K562 (cell line): ENCODE data around the gene ATP13A1. TPM values are rescaled to one million over a fixed set of nuclear protein-coding genes. Genes with fewer than 3 reads are reported as not detected.

Experiments
- CC2D1A ChIP-seq: fragments of 450-650 bp; IDR thresholded peaks from 2 replicates; pipeline ENCODE4 v1.6.1; 2017; ENCODE audit warnings: mild to moderate bottlenecking
- CCNT2 ChIP-seq: IDR thresholded peaks from 2 replicates; pipeline ENCODE4 v1.6.1; 2011; ENCODE audit warnings: borderline replicate concordance, low read depth, mild to moderate bottlenecking, moderate library complexity, mixed read lengths, low read length; ENCODE audit not compliant: insufficient read length; ENCODE audit errors: extremely low read depth
- CREB1 ChIP-seq, 2 experiments: sonication (generic) in 1 of 2; formaldehyde crosslinking in 1 of 2; IDR thresholded peaks; 2 replicates each; pipeline versions ENCODE4 v1.6.1 to v1.8.0; 2012 to 2022; ENCODE audit warnings: inconsistent platforms in 1 of 2, mild to moderate bottlenecking in 1 of 2, missing genetic modification reagents in 1 of 2, moderate library complexity in 1 of 2
- CREM ChIP-seq: IDR thresholded peaks from 2 replicates; pipeline ENCODE4 v1.6.1; 2014; ENCODE audit warnings: antibody characterized with exemption, low read depth
- EGR1 ChIP-seq: fragments of 450-650 bp; conservative IDR thresholded peaks from 2 replicates; pipeline ENCODE4 v1.6.1; 2017; ENCODE audit warnings: mild to moderate bottlenecking
- ESRRB ChIP-seq: fragments of 250-450 bp; sonication (Bioruptor Pico); IDR thresholded peaks from 2 replicates; pipeline ENCODE4 v1.5.0; 2020; ENCODE audit warnings: mild to moderate bottlenecking, moderate library complexity, borderline replicate concordance
- FIP1L1 ChIP-seq: fragments of 200-400 bp; formaldehyde crosslinking; IDR thresholded peaks from 2 replicates; pipeline ENCODE4 v1.6.1; 2018; ENCODE audit warnings: mild to moderate bottlenecking, low read depth, low read length; ENCODE audit not compliant: poor library complexity, severe bottlenecking
- HMG20B ChIP-seq: fragments of 250-450 bp; sonication (Bioruptor Pico); IDR thresholded peaks from 2 replicates; pipeline ENCODE4 v1.5.0; 2021; ENCODE audit warnings: mild to moderate bottlenecking
- HNRNPH1 ChIP-seq: fragments of 200-400 bp; formaldehyde crosslinking; optimal IDR thresholded peaks from 2 replicates; pipeline ENCODE3; 2017; ENCODE audit warnings: low read depth, mild to moderate bottlenecking, low read length, moderate library complexity
- KDM5B ChIP-seq: fragments of 200-600 bp; sonication (generic); IDR thresholded peaks from 2 replicates; pipeline ENCODE4 v1.6.1; 2012; ENCODE audit warnings: low read depth, mild to moderate bottlenecking, moderate library complexity, low read length, control low read depth, inconsistent platforms; ENCODE audit not compliant: insufficient replicate concordance
- NONO ChIP-seq, 2 experiments: fragments of 200-400 bp in 1 of 2; fragments of 450-650 bp in 1 of 2; formaldehyde crosslinking in 1 of 2; IDR thresholded peaks; 2 replicates each; pipeline ENCODE4 v1.6.1; 2017; ENCODE audit warnings: low read depth in 2 of 2, mild to moderate bottlenecking in 2 of 2, moderate library complexity in 2 of 2, low read length in 1 of 2
- NRF1 ChIP-seq, 2 experiments: fragments of 450-650 bp; IDR thresholded peaks in 1 of 2; conservative IDR thresholded peaks in 1 of 2; 2 replicates each; pipeline ENCODE4 v1.6.1; 2014; ENCODE audit warnings: mild to moderate bottlenecking in 2 of 2
- POLR3A ChIP-seq: IDR thresholded peaks from 2 replicates; pipeline ENCODE4 v1.6.1; 2011; ENCODE audit warnings: borderline replicate concordance, mild to moderate bottlenecking, moderate library complexity; ENCODE audit not compliant: insufficient read length, insufficient read depth; ENCODE audit errors: extremely low read depth
- RB1 ChIP-seq: fragments of 450-650 bp; IDR thresholded peaks from 2 replicates; pipeline ENCODE4 v1.6.1; 2017; ENCODE audit warnings: low read depth, mild to moderate bottlenecking
- RBFOX2 ChIP-seq: fragments of 200-400 bp; formaldehyde crosslinking; IDR thresholded peaks from 2 replicates; pipeline ENCODE4 v1.6.1; 2017; ENCODE audit warnings: low read depth, mild to moderate bottlenecking, low read length, moderate library complexity
- SAFB2 ChIP-seq: fragments of 200-400 bp; formaldehyde crosslinking; IDR thresholded peaks from 2 replicates; pipeline ENCODE4 v1.6.1; 2018; ENCODE audit warnings: borderline replicate concordance, low read length, low read depth, moderate library complexity; ENCODE audit not compliant: severe bottlenecking
- SMAD3 ChIP-seq: fragments of 450-650 bp; formaldehyde crosslinking; conservative IDR thresholded peaks from 2 replicates; pipeline ENCODE4 v1.4.0; 2020; ENCODE audit warnings: mild to moderate bottlenecking
- SP2 ChIP-seq: IDR thresholded peaks from 2 replicates; pipeline ENCODE4 v1.6.1; 2011; ENCODE audit warnings: mild to moderate bottlenecking, low read depth, low read length, moderate library complexity; ENCODE audit not compliant: poor library complexity, severe bottlenecking; ENCODE audit errors: extremely low read depth
- SRSF9 ChIP-seq: fragments of 200-400 bp; formaldehyde crosslinking; IDR thresholded peaks from 2 replicates; pipeline ENCODE4 v1.6.1; 2017; ENCODE audit warnings: low read depth, low read length, borderline replicate concordance
- TAF15 ChIP-seq: fragments of 200-400 bp; formaldehyde crosslinking; IDR thresholded peaks from 2 replicates; pipeline ENCODE4 v1.6.1; 2017; ENCODE audit warnings: mild to moderate bottlenecking, low read depth, low read length, moderate library complexity
- ZNF239 ChIP-seq: fragments of 250-450 bp; sonication (Bioruptor Pico); IDR thresholded peaks from 2 replicates; pipeline ENCODE4 v1.4.0; 2020; ENCODE audit warnings: mild to moderate bottlenecking
- ZNF263 ChIP-seq: sonication (generic); formaldehyde crosslinking; IDR thresholded peaks from 2 replicates; pipeline ENCODE4 v1.8.0; 2022; ENCODE audit warnings: mild to moderate bottlenecking, missing genetic modification reagents, borderline replicate concordance
- ZNF398 ChIP-seq: fragments of 250-450 bp; sonication (Bioruptor Pico); IDR thresholded peaks from 2 replicates; pipeline ENCODE4 v1.8.0; 2021; ENCODE audit warnings: moderate library complexity, mild to moderate bottlenecking, inconsistent platforms
- polyA plus RNA-seq, 8 experiments: library from polyadenylated mRNA; depleted of rRNA in 4 of 8; stranded (reverse) in 5 of 8; unstranded in 3 of 8; fragments of >200 nt; fragmentation: Nextera tagmentation in 2 of 8; fragmentation: Illumina TruSeq in 1 of 8; extraction: Ambion mirVana in 2 of 8; extraction: Trizol in 1 of 8; gene quantifications; 2 replicates each; pipeline versions ENCODE4 v1.2.1 to v1.2.3, GENCODE V29; 2011 to 2014; ENCODE audit warnings: inconsistent platforms in 1 of 8, missing spikeins in 1 of 8
- total RNA-seq, 7 experiments: library from RNA; depleted of rRNA in 6 of 7; stranded (reverse); fragments of >200 nt in 6 of 7; fragmentation: Illumina TruSeq in 2 of 7; extraction: Trizol in 2 of 7; gene quantifications; 2 replicates each; pipeline versions ENCODE4 v1.2.1 to v1.2.3, GENCODE V29; 2011 to 2021; ENCODE audit warnings: low replicate concordance in 1 of 7
- TF ChIP-seq, protein P1 (sequence below): fragments of 450-650 bp; IDR thresholded peaks from 2 replicates; pipeline ENCODE4 v1.6.1; 2017; ENCODE audit warnings: antibody characterized with exemption

ATP13A1 gene
- total and polyA plus RNA-seq, 9 of the 15 experiments (the other 6 are each of a cell fraction or from before 2014, with no cell fraction given): 0.90 to 83.8 (median 23.1) TPM

DNA sequence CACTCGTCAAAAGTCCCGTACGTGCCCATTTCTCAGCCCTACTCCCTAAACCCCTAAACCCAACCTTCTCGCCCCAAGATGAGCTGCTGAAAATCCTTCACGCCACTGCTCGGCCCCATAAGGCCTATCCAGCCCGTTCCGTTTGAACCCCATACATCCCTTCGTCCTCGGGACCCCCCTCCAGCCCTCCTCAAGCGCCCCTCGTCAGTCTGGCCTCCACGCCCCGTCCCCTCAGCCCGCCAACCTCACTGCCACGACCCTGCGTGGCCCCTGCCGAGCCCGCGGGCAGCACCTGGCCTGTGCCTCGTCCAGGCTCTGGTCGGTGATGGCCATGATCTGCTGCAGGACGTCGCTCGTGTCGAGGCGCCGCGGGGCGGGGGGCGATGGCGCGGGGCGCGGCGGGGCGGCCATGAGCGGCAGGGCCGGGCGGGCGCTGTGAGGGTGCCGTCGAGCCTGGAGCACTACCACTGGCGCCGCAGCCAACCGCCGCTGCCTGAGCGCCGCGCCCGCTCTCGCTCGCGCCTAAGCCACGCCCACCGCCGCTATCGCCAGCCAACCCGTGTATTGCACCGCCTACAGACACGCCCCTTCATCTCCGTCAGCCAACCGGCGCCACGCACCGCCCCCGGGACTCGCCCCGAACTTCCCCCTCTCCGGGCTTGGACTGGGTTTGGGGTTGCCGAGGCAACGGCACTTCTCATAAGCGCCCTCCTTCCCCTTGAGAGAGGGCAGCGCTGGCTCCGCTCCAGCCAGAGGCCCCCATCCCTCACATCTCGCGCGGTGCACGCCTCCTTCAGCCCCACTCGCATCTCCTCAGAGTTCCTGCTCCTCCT is 45.0 kb downstream of the ATP13A1 start, which contains the start of gene PBX4 (continued):
- TF ChIP-seq, protein P1, sequence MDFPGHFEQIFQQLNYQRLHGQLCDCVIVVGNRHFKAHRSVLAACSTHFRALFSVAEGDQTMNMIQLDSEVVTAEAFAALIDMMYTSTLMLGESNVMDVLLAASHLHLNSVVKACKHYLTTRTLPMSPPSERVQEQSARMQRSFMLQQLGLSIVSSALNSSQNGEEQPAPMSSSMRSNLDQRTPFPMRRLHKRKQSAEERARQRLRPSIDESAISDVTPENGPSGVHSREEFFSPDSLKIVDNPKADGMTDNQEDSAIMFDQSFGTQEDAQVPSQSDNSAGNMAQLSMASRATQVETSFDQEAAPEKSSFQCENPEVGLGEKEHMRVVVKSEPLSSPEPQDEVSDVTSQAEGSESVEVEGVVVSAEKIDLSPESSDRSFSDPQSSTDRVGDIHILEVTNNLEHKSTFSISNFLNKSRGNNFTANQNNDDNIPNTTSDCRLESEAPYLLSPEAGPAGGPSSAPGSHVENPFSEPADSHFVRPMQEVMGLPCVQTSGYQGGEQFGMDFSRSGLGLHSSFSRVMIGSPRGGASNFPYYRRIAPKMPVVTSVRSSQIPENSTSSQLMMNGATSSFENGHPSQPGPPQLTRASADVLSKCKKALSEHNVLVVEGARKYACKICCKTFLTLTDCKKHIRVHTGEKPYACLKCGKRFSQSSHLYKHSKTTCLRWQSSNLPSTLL: no peak
- TF ChIP-seq SAFB2: no peak
- TF ChIP-seq CC2D1A: no peak
- no peak for TF ChIP-seq ESRRB (CRISPR knock-in tag)
- peak; percentile 32; the same call in 1 of the 2 replicates for TF ChIP-seq ZNF263 (CRISPR knock-in tag)
- TF ChIP-seq HMG20B: no peak
- peak in 1 of 2 experiments; percentile 60; a peak in 1 of 4 replicates for TF ChIP-seq NONO (IDR thresholded peaks at IDR 0.05; ENCODE audit: low read depth in 2 of 2, low read length in 1 of 2)
- TF ChIP-seq SMAD3 (CRISPR knock-in tag): no peak
- TF ChIP-seq CCNT2: peak; percentile 74
- TF ChIP-seq CREB1 (IDR thresholded peaks at IDR 0.05): peak; percentile 29; the same call in 1 of the 2 replicates
- no peak; the same call in 1 of the 2 replicates for TF ChIP-seq CREB1 (CRISPR knock-in tag; IDR thresholded peaks at IDR 0.05)
- peak; percentile 81 for TF ChIP-seq EGR1
- peak; percentile 77 to 83 for TF ChIP-seq NRF1 (conservative IDR thresholded peaks at IDR 0.05 in 1 of 2, IDR thresholded peaks at IDR 0.05 in 1 of 2)
- no peak for TF ChIP-seq ZNF239 (CRISPR knock-in tag)
- no peak for TF ChIP-seq HNRNPH1
- no peak for TF ChIP-seq SRSF9
- no peak for TF ChIP-seq POLR3A
- peak; percentile 31 for TF ChIP-seq KDM5B
- TF ChIP-seq TAF15: no peak
- TF ChIP-seq ZNF398 (CRISPR knock-in tag): no peak
- TF ChIP-seq FIP1L1: peak; percentile 42
- TF ChIP-seq CREM: peak; percentile 75
- peak; percentile 15 for TF ChIP-seq SP2
- TF ChIP-seq RB1: peak; percentile 76; the same call in 1 of the 2 replicates
- peak; percentile 65 for TF ChIP-seq RBFOX2
